H1 (cell line): ENCODE data around the gene FAHD1. TPM values are rescaled to one million over a fixed set of nuclear protein-coding genes. Genes with fewer than 3 reads are reported as not detected.

Source experiments
- CBX5 ChIP-seq: fragments of 300-800, 300-1000 bp; sonication (generic); IDR thresholded peaks from 2 replicates; pipeline ENCODE4 v1.7.1; 2016; ENCODE audit warnings: antibody characterized with exemption, low read length, low read depth
- CHD2 ChIP-seq: IDR thresholded peaks from 2 replicates; pipeline ENCODE4 v1.6.1; 2012; ENCODE audit warnings: low read length, improper control_type of control experiment
- POLR2A ChIP-seq, 2 experiments: IDR thresholded peaks; 1 replicate in 1 of 2; 2 replicates in 1 of 2; pipeline ENCODE4 v1.6.1; 2011; ENCODE audit warnings: low read depth in 2 of 2, low read length in 2 of 2, mild to moderate bottlenecking in 2 of 2; ENCODE audit errors: control extremely low read depth in 1 of 2
- RBBP5 ChIP-seq: IDR thresholded peaks from 2 replicates; pipeline ENCODE4 v1.7.1; 2012; ENCODE audit warnings: low read depth, mild to moderate bottlenecking, inconsistent platforms, low read length, moderate library complexity, borderline replicate concordance
- RNF2 ChIP-seq: fragments of 200-900, 300-1000 bp; sonication (generic); IDR thresholded peaks from 2 replicates; pipeline ENCODE4 v1.7.1; 2016; ENCODE audit warnings: borderline replicate concordance, low read depth, mild to moderate bottlenecking, antibody characterized with exemption, low read length; ENCODE audit not compliant: poor library complexity, severe bottlenecking; ENCODE audit errors: missing control alignments
- SIRT6 ChIP-seq: IDR thresholded peaks from one replicate; pipeline ENCODE4 v1.7.1; 2012; ENCODE audit warnings: low read length, inconsistent platforms
- polyA plus RNA-seq, 7 experiments: library from polyadenylated mRNA; depleted of rRNA in 3 of 7; stranded (reverse) in 5 of 7; unstranded in 2 of 7; fragments of >200 nt in 5 of 7; fragments of 200-250 nt in 2 of 7; gene quantifications; 1 replicate in 5 of 7; 2 replicates in 1 of 7; 4 replicates in 1 of 7; pipeline versions ENCODE4 v1.2.1 to v1.2.3, GENCODE V29; 2011 to 2013; ENCODE audit warnings: missing spikeins in 2 of 7, mixed read lengths in 2 of 7
- total RNA-seq: library from RNA; stranded (reverse); fragmentation: NEBNext Ultra II Directional; extraction: Animal tissue kit (Norgen Biotek cat#: 25700); gene quantifications from 2 replicates; pipeline ENCODE4 v1.2.1, GENCODE V29; 2021
- TF ChIP-seq, protein P1 (sequence below), 3 experiments: IDR thresholded peaks; 1 replicate in 2 of 3; 2 replicates in 1 of 3; pipeline versions ENCODE4 v1.5.1 to v1.6.1; 2011; ENCODE audit warnings: low read length in 3 of 3, mild to moderate bottlenecking in 3 of 3, inconsistent platforms in 2 of 3, low read depth in 1 of 3, moderate library complexity in 1 of 3; ENCODE audit not compliant: insufficient read depth in 1 of 3; ENCODE audit errors: control extremely low read depth in 1 of 3
- TF ChIP-seq, protein P2 (sequence below): IDR thresholded peaks from 2 replicates; pipeline ENCODE4 v1.6.1; 2012; ENCODE audit warnings: inconsistent platforms

The FAHD1 gene
- total and polyA plus RNA-seq, 2 of the 8 experiments (the other 6 are each of a cell fraction or from before 2014, with no cell fraction given) = 20.4 to 31.9 TPM

- TF ChIP-seq, protein P1, sequence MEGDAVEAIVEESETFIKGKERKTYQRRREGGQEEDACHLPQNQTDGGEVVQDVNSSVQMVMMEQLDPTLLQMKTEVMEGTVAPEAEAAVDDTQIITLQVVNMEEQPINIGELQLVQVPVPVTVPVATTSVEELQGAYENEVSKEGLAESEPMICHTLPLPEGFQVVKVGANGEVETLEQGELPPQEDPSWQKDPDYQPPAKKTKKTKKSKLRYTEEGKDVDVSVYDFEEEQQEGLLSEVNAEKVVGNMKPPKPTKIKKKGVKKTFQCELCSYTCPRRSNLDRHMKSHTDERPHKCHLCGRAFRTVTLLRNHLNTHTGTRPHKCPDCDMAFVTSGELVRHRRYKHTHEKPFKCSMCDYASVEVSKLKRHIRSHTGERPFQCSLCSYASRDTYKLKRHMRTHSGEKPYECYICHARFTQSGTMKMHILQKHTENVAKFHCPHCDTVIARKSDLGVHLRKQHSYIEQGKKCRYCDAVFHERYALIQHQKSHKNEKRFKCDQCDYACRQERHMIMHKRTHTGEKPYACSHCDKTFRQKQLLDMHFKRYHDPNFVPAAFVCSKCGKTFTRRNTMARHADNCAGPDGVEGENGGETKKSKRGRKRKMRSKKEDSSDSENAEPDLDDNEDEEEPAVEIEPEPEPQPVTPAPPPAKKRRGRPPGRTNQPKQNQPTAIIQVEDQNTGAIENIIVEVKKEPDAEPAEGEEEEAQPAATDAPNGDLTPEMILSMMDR (IDR thresholded peaks at IDR 0.05; ENCODE audit: control extremely low read depth in 1 of 3, insufficient read depth in 1 of 3, low read depth in 1 of 3, low read length in 3 of 3) = no peak
- no peak for TF ChIP-seq RNF2
- no peak for TF ChIP-seq CHD2
- TF ChIP-seq SIRT6 = no peak
- TF ChIP-seq, protein P2, sequence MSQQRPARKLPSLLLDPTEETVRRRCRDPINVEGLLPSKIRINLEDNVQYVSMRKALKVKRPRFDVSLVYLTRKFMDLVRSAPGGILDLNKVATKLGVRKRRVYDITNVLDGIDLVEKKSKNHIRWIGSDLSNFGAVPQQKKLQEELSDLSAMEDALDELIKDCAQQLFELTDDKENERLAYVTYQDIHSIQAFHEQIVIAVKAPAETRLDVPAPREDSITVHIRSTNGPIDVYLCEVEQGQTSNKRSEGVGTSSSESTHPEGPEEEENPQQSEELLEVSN = peak; percentile 75
- TF ChIP-seq POLR2A (IDR thresholded peaks at IDR 0.05; ENCODE audit: control extremely low read depth in 1 of 2, low read depth in 2 of 2, low read length in 2 of 2) = no peak
- no peak for TF ChIP-seq CBX5
- 0 out of 2 replicates have a peak, but pooled peaks have one; percentile 10 for TF ChIP-seq RBBP5
- TF ChIP-seq, all 59 proteins: peak for 7
Measured at GRCh38 chr16:1781758-1782407, 45.1 kb upstream of the FAHD1 start (continued).
